NCI-H82 treated with DMSO at 0.1 percent for 48 hours (cell line): ENCODE measurements around the gene ATP6V0E2.
"Not testable (repeated sequence)": the region's sequence is repeated elsewhere in the genome, so short reads cannot be mapped to it uniquely, and the experiment has no call there.

Source experiments
- DNase-seq: peaks from one replicate; lab custom pipeline; 2025; ENCODE audit not compliant: unreplicated experiment; lab: John Stamatoyannopoulos, UW

Gene ATP6V0E2

DNA sequence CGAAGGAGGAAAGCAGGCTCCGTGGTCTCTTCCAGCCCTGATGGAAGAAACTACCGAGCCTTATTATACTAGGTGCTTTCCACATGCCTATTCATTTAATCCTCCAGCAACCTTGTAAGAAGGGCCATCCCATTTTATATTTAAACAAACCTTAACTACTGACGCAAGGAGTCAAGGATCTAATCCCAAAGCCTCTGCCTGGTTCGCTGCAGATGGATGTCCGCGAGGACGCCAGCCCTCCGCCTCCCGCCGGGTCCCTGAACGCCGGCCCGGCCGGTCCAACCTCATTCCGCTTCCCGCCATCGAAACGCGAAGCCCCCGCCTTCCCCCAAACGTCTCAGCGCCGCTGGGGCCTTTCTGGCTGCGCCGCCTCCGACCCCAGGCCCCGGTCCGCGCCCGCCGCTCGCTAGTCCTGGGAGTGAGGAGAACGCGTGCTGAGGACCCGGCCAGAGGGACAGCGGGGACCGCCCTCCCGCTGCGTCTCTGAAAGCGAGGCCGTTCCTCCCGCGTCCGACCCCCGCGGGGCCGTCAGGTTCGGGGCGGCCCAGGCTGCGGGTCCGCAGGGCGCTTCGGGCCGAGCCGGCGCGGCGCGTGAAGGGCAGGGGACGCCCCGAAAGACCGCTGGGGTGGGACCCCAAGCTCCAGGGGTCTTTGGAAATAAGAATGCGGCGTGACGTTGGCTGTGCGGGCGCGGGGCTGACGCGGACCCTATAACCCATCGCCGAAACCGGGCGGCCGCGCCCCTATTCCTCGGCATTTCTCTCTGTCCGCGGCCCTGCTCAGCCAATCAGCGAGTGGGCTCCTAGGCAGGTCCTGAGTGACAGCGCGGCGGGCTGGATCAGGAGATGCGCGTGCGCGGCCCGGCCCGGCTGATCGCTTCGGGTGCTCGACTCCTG is at the start of gene ATP6V0E2:
TSS of gene ATP6V0E2 (plus strand) at position 896 of the 896 bp plus-strand sequence. CDS start 97 bp downstream, outside the sequence.
- peak; percentile 81 for DNase-seq

DNA sequence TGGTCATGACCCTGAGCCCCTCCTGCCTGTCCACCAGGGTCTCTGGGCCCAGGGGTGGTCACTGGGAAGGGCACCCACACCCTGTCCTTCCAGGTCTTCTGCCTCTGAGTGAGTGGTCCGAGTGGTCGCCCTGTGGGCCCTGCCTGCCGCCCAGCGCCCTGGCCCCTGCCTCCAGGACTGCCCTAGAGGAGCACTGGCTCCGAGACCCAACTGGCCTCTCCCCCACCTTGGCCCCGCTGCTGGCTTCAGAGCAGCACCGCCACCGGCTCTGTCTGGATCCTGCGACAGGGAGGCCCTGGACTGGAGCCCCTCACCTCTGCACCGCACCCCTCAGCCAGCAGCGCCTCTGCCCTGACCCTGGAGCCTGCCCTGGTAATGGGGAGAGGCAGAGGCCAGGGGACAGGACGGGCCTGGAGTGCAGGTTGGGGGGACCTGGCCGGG is 49.4 kb upstream of the ATP6V0E2 start:
- no peak for DNase-seq

DNA sequence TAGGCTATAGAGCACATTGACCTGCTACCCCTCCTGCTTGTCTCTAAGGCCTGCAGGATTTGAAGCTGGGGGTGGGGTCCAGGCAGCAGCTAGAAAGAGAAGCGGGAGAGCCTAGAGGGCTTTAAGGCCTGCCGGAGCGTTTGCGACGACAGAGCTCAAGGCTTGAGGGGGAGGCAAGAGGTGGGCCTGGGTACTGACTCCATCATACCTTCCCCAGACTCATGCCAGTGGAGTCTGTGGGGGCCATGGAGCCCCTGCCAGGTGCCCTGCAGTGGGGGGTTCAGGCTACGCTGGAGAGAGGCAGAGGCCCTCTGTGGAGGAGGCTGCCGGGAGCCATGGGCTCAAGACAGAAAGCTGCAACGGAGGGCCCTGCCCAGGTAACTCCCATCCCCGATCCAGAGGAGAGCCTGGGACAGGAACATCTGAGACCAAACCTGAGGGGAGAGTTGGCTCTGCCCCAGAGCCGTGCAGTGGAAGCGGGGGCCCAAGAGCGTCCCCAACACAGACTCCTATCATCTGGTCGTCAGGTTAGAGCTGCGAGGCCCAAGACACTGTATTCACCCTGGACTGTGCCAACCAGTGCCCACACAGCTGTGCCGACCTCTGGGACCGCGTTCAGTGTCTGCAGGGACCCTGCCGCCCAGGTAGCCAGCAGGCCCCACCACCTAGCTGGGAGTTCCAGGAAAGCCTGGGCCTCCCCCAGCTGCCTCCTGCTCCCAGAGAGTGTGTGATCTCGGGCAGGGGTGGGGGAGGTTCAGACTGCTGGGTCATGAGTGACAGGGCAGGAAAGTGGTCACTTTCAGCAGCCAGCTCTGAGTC is 48.8 kb upstream of the ATP6V0E2 start:
- DNase-seq = no peak

DNA sequence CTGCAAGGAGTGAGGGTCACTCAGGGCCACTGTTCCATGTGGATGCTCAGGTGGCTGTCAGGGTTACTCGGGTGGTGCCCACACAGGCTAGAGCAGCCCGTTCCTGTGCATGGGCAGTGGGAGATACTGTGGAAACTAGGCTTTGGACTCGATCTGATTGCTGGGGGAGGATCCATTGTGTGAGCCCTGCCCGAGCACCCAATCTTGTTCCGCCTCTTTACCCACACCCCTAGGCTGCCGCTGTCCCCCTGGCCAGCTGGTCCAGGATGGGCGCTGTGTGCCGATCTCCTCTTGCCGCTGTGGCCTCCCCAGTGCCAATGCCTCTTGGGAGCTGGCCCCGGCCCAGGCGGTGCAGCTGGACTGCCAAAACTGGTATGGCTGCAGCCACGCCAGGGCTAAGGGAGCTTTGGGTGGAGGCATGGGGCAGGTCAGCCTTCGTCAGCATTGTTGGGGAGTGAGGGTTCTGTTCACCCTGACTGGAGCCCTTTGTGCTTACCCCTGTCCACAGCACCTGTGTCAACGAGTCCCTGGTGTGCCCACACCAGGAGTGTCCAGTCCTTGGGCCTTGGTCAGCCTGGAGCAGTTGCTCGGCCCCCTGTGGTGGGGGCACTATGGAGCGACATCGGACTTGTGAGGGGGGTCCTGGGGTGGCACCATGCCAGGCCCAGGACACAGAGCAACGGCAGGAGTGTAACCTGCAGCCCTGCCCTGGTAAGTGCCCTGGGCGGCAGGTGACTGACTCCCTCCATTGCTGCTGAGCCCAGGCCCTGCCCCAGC is 48.0 kb upstream of the ATP6V0E2 start:
- no peak for DNase-seq

DNA sequence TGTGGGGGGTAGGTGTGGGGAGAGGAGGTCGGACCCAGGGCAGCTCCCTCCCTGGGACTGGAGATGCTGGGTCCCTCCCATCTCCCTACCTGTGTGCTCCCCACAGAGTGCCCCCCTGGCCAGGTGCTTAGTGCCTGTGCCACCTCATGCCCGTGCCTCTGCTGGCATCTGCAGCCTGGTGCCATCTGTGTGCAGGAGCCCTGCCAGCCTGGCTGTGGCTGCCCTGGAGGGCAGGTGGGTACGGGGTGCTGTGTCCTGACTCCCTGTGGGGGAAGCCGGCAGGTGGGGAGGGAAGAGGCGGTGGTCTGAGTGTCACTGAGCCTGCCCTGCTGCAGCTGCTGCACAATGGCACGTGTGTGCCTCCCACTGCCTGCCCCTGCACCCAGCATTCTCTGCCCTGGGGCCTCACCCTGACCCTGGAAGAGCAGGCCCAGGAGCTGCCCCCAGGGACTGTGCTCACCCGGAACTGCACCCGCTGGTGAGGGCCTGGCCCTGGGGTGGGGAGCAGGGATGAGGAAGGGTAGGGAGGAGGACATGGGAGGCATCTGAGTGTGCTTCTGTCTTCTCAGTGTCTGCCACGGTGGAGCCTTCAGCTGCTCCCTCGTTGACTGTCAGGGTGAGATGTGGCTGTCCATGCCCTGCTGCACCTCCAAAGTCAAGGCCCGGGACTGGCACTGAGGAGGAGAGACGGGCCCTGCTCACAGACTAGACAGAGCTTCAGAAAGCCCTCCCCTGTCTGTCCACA is 47.3 kb upstream of the ATP6V0E2 start:
- DNase-seq = no peak

DNA sequence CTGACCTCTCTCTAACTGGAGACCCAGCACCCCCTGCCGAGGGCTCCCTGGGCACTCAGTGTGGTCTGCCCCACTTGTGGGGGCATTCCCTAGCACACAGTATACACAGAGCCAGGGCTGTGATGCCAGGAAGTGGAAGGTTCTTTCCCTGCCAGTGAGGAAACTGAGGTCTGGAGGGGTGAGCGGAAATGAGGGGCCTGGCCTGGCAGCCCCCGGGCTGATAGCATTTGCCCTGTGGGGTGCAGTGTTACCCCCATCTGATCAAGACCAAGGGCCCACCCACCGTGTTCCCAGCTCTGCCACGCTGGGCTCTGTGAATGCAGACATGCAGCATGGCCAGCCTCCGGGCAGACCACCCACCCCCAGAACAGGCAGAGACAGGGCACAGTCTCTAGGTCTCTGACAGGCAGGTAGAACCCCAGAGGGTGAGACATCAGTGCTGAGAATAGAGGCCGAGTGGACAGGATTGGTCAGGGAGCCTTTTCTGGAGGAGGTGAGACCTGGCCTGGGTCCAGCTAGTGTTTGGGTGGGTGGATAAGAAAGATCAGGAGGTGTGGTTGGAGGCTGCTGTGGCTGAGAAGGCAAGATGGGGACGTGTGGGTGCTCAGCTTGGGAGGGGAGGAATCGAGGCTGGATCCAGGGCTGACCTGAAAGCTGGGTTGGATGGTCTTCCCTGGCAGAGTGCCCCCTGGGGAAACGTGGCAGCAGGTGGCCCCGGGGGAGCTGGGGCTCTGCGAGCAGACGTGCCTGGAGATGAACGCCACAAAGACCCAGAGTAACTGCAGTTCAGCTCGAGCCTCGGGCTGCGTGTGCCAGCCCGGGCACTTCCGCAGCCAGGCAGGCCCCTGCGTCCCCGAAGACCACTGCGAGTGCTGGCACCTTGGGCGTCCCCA is 46.4 kb upstream of the ATP6V0E2 start:
- no peak for DNase-seq

DNA sequence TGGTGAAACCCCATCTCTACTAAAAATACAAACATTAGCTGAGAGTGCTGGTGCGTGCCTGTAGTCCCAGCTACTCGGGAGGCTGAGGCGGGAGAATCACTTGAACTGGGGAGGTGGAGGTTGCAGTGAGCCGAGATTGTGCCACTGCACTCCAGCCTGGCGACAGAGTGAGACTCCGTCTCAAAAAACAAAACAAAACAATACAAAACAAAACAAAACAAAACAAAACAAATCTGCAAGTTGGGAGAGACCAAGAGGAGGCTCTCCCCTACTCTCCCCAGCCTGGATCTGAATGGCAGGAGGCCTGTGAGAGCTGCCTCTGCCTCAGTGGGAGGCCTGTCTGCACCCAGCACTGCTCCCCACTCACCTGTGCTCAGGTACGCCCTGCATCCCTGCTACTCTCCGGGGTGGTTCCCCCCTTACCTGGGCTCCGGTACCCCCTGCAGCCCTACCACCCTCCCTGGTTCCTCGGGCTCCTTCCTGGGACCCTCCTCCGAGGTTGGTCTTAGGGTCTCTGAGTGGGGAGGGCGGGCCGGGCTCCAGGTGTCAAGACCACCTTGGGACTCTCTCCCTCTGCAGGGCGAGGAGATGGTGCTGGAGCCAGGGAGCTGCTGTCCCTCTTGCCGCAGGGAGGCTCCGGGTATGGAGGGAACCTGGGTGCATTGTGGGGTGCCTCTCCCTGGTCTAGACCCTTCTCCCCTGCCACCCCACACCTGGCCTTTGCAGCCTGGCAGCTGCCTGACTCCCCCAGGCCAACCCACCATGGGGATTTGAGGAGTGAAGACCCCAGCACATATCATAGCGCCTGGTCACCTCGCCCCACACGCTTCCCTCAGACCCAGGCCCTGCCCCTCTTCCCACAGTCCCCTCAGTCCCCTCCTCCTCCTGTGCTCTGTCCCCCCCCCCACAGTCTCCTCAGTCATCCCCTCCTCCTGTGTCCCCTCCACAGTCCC is 45.1 kb upstream of the ATP6V0E2 start:
- DNase-seq = no peak

DNA sequence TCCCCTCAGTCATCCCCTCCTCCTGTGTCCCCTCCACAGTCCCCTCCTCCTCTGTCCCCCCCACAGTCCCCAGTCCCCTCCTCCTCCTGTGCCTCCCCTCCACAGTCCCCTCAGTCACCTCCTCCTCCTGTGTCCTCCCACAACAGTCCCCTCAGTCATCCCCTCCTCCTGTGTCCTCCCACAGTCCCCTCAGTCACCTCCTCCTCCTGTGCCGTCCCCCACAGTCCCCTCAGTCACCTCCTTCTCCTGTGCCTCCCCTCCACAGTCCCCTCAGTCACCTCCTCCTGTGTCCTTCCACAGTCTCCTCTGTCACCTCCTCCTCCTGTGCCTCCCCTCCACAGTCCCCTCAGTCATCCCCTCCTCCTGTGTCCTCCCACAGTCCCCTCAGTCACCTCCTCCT is 43.2 kb upstream of the ATP6V0E2 start:
- not testable (repeated sequence) for DNase-seq

DNA sequence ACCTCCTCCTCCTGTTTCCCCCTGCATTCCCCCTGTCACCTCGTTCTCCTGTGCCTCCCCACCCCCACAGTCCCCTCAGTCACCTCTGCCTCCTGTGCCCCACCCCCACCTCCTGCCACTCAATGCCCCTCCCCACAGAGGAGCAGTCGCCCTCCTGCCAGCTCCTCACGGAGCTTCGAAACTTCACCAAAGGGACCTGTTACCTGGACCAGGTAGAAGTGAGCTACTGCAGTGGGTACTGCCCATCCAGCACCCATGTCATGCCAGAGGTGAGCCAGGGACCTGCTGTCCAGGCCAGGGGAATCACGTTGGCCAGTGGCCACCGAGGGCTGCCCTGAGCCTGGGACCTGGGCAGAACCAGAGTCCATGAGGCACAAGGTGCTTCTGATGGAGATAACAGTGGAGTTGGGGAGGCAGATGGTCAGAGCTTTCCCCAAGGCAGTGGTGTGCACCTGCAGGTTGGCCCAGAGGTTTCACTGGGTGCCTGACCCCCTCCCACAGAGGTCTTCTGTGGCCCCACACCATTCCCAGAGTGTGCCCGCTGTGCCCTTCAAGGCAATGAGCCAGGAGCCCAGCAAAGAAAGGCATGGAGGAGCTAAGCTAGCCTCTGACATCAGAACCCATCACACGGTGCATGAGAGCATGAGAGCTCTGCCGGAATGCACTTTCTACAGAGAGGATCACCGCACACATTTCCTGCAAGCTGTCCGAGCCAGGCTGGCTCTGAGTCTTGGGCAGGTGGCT is 42.6 kb upstream of the ATP6V0E2 start:
- no peak for DNase-seq

DNA sequence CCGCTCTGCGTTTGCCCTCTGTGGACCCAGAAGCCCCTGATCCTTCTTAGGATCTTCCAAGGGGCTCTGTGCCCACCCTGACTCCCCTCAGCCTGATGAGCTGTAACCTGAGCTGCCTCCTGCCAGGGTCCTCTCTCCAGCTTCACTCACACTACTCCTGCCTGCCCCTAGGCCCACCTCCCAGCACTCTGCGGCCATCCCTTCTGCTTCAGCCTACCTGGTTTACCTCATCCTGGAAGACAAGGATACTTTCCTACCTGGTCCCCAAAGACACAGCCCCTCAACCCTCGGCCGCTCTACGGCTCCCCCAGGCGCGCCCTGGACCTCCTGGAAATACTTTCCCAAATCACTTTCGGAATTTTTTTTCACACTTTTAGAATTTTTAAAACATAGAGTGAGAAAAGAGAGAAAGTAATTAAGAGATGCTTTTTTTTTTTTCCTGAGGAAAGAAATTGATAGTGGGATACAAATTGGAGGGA is 42.0 kb upstream of the ATP6V0E2 start:
- no peak for DNase-seq

DNA sequence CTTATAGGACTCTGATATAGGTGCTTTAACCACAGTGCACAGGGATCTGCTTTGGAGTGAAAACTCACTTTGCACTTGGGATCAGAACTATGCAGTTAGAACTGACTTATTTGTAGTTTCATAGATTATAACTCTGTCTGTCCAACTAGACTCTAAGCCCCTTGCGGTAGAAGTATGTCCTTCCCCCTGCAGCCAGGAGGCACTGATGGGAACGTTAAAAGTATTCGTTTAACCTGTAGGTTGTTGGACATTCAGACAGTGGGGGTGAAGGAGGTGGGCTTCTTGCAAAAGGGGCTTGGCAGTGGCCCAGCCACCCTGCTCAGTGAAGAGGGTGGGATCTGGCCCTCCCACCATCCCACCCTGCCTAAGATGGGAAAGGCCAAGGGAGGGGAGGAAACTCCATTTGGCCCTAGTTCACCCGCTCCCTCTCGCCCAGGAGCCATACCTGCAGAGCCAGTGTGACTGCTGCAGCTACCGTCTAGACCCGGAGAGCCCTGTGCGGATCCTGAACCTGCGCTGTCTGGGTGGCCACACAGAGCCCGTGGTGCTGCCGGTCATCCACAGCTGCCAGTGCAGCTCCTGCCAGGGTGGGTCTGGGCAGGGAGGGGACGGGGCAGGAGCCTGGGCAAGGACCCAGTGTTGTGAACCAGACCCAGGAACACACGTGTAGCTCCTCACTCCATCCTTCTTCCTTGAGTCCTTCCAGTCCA is 41.3 kb upstream of the ATP6V0E2 start:
- DNase-seq = no peak

DNA sequence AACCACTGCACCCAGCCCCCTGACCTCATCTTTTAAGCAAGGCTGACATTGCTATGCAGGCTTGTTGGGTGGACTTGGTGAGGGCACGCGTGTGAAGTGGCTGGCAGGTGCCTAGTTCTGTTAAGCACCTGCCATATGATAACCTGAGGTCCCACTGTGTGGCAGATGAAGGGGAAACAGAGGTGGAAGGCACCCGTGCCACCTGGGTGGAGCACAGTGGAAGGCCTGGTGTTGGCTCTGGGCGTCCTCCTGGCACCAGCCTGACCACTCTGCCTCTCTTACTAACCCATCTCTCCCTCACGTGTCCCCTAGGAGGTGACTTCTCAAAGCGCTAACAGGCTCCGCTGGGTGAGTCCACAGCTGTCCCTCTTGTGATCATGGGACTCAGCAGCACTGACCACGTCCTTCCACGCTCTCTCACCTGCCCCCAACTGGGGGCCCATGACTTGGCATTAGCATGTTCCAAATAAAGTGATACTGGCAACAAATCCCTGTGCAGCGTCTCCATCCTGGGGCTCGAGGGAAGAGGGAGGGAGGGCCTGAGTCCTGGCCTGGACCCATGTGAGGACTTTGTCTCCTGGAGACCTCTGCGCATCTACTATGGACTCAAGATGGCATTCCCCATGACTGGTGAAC is 40.2 kb upstream of the ATP6V0E2 start:
- DNase-seq = no peak

DNA sequence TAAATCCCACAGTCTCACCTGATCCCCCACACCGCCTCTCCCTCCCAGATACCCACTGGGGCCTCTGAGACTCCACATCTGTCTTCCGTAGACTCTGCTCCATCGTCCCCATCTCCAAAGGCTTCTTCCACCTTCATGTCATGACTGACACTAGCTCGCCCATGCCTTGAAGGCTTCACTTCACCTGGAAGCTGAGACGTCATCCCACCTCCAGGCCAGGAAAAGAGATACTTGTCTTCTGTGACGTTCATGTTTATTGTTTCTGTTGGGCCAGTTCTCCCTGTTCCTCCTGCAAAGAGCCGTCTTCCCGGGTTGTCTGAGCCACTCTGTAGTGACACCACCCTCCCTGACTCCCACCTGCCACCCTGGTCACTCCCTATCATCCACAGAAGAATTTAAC is 39.2 kb upstream of the ATP6V0E2 start:
- DNase-seq = no peak

DNA sequence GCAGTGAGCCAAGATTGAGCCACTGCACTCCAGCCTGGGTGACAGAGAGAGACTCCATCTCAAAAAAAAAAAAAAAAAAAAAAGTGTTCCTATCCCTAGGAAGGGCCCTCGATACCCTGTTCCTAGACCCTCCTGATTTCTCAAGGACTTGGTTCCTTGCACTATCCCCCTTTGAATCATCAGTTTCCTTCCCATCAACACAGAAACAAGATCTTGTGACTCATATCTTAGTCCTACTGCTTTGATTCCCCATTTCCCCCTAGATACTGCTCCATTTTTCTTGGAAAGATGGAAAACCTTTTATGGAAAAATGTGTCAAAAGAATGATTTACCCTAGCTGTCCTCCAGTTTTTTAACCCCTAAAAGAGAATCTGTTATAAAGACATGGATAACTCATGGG is 37.3 kb upstream of the ATP6V0E2 start:
- DNase-seq = no peak

DNA sequence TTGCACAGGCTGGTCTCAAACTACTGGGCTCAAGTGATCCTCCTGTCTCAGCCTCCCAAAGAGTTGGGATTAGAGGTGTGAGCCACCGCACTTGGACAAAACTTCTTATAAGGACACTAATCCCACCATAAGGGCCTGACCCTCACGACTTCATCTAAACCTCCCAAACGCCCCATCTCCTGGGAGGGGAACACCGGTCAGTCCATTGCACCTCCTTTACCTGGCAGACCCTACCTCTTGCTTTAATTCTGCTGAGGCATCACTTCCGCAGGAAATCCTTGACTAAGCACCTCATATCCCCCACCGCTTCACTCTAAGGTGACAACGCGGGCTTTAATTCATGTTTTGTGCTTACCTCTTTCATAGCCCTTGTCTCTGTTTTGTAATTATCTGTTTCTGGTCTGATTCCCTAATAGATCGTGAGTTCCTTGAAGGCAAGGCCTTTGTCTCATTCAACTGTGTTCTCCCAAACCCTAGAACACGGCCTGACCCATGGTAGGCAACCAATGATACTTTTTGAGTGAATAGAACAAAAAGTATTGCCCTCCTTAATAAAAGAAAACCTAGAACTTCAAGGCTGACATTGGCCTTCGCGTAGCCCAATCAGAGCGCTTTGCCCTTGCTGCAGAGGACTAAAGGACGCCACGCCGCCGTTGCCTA is 36.1 kb upstream of the ATP6V0E2 start:
- DNase-seq = no peak
